ENCODE results near the gene RALGPS1.
A peak's percentile ranks its signal among the peaks of the same experiment; 100 is the strongest.
"Not testable (repeated sequence)": the region's sequence is repeated elsewhere in the genome, so short reads cannot be mapped to it uniquely, and the experiment has no call there.

RALGPS1 gene

DNA sequence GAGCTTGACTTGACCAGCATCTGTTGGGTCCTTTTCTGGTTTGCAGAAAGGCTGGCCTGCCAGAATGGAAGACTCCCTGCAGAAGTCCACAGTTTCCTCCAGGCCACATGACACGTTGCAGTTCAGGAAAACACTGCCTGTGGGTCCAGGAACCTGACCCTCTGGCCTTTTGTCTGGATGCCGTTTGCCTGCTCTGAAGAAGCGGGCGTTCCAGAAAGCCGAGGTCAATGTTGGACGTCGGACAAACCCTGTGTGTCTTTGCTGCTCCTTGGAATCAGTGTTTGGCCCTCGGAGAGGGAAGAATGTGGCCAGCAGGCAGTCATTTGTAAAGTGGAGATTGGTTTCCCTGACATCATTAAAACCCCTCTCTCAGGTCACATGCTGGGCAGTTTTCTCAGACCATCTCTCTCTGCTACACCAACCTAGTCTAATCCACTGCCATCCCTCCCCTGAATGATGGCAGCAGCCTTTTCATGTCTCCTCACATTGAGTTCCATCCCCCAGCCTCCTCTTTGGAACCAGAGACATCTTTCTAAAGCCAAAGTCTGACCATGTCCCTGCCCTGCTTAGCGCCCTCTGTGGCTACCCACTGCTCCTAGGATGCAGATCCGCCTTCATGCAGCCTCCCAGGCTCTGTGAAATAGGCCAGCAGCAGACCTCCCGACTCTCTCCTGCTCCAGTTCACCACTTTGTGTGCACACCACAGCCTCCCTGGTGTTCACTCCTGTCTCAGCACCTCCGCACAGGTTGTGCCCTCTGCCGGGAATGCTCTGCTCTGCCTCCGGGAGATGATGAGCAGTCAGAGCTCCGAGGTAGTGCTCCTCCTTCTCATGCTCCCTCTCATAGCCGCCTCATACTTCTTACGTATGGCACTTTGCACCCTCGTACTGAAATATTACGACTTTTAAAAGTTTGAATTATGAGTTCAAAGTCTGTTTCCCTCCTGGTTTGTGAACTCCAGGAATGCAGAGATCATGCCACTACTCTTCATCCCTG lies 75.6 kb downstream of the RALGPS1 start:
- peak; percentile 38 for DNase-seq (ENCODE audit: low spot score)

DNA sequence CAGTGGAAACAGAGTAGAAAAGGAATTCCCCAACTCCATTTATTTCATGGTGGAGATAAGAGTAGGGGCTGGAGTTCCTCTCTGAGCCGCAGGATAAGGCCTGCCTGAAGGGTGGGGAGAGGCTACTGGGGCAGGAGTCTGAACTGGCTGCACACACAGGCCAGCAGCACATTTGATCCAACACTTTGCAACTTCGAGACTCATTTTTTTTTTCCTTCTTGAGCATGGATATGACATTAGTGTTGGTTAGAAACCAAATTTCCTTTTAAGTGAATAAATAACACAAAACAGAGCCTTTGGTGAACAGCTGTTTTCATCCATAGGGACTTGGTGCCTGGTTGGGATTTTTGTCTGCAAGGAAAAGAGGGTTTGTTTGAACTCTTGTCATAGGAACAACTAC lies 76.6 kb downstream of the RALGPS1 start:
- no peak for DNase-seq (ENCODE audit: low spot score)

DNA sequence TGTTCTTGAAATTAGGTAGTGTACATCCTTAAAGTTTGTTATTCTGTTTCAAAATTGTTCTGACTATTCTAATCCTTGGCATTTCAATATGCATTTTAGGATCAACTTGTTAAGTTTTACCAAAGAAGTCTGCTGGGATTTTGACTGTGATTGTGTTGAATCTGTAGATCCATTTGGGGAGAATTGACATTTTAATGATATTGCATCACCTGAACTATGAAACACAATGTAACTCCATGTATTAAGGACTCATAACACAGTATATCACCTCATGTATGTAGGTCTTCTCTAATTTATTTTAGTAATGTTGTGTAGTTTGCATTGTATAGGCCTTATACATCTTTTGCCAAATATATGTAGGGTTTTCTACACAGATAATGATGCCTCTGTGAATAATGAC lies 77.8 kb downstream of the RALGPS1 start:
- no peak for DNase-seq (ENCODE audit: low spot score)

DNA sequence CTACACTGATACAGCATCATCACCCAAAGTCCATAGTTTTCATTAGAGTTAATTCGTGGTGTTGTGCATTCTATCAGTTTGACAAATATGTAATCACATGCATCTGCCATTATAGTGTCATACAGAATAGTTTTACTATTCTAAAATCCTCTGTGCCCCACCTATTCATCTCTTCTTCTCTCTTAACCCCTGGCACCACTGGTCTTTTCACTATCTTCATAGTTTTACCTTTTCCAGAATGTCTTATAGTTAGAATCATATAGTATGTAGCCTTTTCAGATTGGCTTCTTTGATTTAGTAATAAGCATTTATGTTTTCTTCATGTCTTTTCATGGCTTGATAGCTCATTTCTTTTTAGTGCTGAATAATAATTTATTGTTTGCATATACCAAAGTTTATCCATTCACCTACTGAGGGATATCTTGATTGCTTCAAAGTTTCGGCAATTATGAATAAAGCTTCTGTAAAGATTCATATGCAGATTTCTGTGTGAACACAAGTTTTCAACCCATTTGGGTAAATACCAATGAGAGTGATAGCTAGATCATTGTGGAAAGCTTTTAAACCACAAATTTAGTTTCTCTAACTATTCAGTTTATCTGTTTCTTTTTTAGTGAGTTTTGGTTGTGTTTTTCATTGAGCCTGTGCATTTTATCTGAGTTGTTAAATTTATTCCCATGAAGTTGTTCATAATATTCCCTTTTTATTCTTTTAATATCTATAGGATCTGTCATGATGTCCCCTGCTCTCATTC lies 84.9 kb downstream of the RALGPS1 start:
- DNase-seq (ENCODE audit: low spot score), result no peak

DNA sequence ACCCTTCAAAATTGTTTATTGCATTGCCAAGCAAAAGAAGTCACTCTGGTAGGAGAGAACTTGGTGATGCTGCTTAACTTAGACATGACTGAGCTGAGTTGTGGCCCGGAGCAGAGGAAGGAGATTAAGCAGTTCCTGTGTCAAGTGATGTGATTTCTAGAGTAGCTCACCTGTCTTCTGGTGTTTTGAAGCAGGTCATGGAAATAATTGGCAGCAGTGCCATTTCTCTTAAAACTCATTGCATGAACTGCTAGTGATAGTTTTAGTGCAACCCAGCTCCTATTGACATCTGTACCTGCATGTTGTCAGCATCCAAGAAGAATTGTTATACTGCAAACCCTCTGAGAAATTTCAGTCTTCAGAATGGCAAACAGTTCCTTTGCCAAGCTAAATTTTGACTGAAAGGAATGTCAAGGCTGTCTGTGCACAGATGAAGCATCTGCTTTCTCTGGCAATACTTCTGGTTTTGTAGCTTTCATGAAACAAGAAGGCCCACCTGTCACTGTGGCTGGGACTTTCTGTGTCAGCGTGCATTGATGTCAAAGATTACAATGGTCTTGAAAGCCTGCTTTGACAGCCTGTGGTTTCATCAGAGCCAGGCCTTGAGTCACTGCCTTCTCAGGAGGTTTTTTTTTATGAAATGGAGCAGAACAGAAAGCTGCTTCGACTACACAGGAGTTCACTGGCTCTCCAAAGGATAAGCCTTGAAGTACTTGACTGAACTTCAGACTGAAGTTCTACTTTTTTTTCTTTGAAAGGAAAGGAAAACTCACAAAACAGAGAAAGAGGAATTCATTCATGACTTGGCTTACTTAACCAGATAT lies 90.6 kb downstream of the RALGPS1 start:
- DNase-seq (ENCODE audit: low spot score), result no peak

DNA sequence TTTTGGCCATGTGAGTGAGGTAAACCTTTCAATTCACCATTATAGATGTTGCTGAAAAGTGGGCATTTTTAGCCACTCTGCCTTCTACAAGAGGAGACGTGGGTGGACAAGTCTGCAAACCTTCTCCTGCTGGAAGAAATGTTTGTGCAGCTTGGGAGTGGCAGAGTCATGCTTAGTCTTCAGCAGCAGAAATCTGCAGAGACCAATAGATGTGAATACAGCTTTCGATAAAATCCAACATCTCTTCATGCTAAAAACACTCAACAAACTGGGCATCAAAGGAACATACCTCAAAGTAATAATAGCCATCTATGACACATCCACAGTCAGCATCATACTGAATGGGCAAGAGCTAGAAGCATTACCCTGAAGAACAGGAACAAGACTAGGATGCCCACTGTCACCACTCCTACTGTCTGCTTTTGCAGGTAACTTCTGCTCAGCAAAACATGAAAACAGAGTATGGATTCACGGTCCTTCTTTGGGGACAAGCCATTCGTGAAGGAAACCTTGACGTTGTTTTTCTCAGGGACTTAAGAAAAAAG lies 91.3 kb downstream of the RALGPS1 start:
- DNase-seq (ENCODE audit: low spot score), result no peak

DNA sequence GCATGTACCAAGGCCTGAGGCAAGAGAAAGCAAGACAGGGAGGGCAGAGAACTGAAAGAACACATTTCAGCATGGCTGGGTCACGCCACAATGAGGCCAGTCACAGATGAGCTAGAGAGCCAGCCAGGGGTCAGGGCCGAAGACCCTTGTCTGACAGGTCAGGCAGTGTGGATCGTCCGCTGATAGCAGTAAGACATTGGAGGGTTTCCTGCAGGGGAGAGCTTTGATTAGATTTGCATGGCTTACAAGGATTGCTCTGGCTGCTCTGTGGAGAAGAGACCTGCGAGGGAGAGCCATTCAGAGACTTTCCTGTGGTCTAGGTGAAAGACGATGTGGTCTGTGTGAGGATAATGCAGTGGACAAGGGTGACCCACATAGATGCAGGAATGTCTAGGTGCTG lies 93.1 kb downstream of the RALGPS1 start:
- DNase-seq (ENCODE audit: low spot score), result no peak

DNA sequence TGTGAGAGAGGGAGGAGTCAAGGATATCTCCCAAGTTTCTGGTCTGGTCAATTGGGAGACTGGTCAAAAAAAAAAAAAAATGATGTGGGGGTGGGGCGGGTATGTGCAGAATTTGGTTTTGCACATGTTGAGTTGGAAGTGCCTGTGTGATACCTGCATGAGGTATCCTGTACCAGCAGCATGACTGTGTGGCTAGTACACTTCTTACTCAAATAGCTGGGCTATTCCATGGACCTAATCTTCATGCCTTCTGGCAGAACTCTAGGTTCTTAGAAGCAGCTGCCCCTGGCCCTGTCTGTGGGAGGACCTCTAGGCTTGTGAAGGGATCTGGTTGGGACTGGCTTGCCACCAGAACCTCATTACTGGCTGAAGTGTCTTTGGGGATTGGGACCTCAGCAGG lies 93.5 kb downstream of the RALGPS1 start:
- no peak for DNase-seq (ENCODE audit: low spot score)

DNA sequence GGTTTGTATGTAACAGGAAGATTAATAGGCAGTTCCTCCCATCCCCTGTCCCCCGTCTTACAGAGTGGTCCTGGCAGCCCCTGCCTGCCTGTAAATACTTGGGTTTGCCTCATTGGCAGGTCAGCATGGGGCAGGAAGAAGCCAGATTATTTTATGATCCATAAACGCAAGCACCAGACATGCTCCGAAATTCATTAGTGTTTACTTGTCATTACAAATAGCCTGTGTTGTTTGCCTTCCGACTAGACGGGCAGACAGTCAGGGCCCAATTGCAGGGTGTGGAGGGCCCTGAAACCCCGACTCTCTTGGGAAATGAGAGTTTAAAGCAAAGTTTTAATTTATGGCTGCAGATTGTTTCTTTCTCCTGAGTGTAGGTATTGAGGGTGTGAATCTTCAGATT lies 97.2 kb downstream of the RALGPS1 start:
- DNase-seq (ENCODE audit: low spot score), result no peak

DNA sequence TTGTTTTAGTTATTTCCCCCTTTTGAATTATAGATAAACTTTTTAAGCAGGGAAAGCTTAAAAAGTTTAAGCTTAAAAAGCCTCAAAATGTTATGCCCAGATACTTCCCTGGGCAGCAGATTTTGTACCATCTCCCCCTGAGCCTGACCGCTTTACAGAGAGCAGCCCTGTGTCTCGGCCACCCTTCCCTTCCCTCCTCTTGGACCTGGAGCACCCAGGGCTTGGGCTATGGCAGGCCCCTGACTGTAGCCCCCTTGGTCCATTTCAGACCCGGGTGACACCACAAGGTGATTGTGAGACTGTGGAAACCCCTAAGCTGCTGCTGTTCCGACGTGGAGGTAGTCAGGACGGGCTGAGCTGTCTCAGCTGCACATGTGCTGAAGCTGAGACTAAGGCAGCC lies 97.7 kb downstream of the RALGPS1 start:
- no peak for DNase-seq (ENCODE audit: low spot score)

DNA sequence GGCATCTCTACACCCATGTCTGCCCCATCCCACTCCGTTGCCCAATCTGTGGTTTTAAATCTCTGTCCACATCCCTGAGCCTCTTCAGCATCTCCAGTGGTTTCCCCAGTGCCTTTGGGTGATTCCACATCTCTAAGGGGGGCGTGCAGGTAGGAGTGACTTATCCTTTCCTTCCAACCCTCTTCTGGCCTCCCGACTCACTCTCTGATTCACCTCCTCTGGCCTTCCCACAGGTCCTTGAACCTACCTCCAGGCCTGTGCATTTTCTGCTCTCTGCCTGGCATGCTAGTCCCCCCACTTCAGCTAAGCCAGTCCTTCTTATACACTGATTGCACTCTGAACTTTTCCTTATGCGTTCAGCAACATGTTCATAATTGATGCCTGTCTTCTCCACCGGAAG lies 99.0 kb downstream of the RALGPS1 start:
- DNase-seq (ENCODE audit: low spot score), result no peak

DNA sequence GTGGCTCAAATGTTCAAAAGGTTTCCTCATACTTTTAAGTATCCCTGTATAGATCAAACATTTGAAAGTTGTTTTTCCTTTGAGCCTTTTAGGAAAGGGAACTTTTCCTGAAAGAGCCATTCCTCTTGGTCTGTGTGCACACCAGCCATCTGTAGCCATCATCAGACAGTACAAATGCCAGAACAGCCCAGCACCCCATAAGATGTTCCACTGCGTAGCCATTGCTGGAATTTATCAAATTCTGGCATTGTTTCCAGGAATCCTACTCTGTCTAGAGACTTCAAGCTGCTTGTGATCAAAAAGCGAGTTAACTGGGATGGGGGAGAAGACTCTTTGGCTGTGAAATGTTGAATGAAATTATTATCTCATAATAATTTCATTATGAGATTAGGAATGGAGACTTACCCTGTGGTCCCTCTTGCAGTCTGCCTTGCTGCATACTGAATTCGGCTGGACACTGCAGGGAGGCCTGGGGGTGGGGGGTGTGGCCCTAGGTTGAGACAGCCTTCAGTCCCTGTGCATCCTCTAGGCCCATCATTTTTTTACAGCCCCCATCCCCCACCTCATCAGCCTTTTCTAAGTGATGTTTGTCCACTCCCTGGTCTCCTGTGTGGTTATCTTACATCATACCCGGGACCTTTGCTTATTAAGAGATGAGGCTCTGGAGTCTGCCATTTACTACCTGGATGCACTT lies 99.8 kb downstream of the RALGPS1 start:
- no peak for DNase-seq (ENCODE audit: low spot score)

DNA sequence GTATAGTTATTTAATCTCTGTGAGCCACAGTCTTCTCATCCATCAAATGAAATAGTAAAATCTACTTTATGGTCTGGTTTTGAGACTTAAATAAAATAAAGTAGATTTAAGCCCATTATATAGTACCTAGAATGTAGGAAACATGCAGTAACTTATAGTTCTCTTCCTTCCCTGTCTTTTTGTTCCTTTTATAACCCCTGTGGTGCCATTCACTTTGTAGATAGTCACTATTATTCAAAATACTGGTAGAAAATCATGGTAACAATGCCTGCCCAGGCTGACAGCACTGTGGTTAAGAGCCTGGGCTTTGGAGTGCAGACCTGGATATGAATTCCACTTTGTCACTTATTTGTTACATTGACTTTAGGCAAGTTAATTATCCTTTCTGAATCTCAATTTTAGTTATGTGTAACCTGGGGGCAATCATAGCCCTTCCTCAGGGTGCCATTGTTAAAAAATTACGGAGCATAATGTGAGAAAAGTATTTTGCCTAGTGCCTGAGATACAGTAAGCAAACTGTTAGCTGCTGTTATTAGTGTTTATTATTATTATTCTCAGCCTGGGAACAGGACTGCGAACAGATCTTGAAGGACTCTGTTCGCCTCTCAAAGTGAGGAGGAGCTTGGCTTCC lies 100.4 kb downstream of the RALGPS1 start:
- no peak for DNase-seq (ENCODE audit: low spot score)

DNA sequence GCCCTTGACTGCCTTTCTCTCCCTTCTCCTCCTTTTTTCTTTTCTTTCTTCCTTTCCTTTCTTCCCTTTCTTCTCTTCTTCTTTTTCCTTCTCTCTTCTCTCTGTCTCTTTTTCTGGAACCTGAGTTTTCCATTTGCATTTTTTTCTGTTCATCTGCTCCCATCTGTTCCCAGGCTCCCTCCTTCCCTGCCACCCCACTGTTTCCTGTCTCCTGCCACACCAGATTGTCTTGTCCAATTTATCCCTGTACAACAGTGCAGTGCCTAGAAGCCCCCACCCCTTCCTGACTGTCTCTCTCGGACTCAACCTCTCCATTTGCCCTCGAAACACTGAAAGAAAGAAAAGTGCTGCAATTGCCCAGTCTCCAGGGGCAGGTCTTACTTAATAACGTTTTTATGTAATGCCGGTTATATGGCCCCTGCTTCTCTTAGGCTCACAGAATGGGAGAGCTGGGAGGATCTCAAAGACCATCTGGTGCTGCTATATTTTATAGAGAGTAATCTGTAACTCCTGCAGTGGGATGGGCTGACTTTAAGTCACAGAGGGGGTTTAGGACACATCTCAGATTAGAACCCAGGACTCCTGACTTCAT lies 101.4 kb downstream of the RALGPS1 start:
- DNase-seq (ENCODE audit: low spot score), result no peak

DNA sequence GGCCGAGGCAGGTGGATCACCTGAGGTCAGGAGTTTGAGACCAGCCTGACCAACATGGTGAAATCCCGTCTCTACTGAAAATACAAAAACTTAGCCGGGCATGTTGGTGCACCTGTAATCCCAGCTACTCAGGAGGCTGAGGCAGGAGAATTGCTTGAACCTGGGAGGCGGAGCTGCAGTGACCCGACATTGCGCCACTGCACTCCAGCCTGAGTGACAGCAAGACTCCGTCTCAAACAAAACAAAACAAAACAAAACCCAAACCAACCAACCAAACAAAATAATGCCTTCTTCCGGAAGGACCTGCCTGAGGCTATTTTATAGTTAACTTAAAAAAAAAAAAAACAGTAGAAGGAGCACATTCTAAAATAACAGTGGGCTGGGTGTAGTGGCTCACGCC lies 103.4 kb downstream of the RALGPS1 start:
- not testable (repeated sequence) for DNase-seq (ENCODE audit: low spot score)

DNA sequence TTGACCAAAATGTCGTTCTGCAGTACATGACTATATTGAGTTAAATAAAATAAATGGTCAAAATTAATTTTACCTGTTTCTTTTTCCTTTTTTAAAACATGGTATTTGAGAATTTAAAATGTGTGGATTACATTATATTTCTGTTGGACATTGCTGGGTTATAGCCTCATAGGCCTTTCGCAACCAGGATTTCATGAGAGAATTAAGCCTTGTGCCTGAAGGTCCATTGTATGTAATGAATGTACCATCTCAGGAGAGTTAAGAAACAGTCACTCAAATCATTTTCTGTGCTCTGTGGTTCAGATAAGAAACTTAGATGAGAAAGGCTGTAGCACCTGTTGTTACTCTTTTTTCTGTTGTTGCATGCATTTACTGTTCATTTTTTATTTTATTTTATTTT lies 104.4 kb downstream of the RALGPS1 start:
- no peak for DNase-seq (ENCODE audit: low spot score)

DNA sequence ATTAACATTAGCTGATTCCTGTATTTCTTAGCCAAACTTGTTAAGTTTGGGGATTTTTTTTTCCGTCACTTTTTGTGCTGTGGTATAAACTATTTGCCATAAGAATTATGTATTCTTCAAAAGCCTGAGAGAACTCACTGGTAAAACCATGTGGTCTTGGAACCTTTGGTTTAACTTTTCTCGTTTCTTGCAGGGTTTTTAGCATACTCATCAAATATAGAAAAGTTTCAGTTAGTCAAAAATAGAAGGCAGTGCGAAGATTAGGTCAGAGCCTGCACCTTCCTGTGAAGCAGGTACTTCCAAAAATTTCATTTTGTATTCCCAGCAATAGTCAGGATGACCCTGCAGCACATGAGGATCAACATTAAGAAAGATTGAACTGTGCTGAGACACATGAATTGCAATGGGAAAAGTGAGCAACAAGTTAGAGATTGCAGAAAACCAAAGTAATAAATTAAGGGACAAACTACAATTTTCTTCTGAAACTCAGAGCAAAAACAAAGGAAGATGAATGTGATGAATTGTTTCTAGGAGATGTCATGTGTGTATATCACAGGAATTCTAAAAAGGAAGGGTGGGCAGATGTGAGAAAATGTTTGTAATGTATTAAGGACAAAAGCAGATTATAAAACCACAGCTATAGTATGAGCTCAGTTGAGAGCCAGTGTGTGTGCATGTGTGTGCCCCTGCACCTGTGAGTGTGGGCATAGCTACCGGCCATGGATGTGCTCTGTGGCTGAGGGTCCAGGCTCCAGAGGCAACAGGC lies 105.6 kb downstream of the RALGPS1 start:
- DNase-seq (ENCODE audit: low spot score), result no peak

DNA sequence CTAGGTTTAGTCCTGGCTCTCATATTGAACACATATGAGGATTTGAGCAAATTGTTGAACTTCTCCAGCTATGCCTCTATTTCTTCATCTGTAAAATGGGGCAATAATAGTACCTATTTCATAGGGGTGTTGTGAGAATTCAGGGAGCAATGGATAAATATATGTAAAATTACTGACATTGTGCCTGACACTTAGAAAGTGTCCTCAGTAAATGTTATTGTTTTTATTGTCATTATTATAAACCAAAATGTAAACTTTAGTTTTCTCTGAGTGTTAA lies 106.2 kb downstream of the RALGPS1 start:
- DNase-seq (ENCODE audit: low spot score), result no peak

DNA sequence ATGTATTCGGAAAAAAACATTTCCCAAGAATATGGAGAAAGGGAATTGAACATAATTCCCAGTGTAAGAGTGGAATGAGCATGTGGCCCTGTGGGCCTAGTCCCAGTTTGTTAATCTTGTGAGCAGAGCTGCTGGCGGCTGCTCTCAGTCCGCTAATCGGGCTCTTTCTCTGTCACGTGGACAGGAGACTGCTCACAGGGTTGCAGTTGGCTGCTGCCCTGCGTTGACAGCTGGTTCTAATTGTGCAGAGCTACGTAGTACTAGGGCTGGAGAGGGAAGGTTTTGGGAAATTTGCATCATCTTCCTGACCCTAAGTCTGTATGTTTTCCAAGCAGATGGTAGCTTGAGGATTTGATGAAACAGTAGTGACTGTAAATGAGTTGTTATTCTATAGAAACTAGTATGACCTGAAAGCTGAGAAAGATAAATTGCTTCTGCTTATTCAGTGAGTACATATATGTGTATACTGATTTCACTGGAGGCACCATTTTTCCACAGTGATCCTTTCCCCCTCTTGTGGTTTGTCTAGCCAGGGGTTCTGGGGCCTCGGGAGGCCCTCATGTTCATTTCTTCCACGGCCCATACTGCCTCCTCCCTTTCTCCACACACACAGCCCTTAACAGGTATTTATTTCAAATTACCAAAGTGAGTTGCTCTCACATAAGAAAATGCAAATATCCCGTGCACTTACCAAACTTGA lies 107.2 kb downstream of the RALGPS1 start:
- DNase-seq (ENCODE audit: low spot score), result no peak
